Kidney (tissue), 14 donors: ENCODE results near the gene SGO1. TPM values are rescaled to one million over a fixed set of nuclear protein-coding genes. Genes with fewer than 3 reads are reported as not detected.

Experiments
- DNase-seq, 5 donors: peaks; one replicate each; pipeline ENCODE4 v3.0.0-alpha.2; 2013 to 2020
- FAIRE-seq: peaks from 2 replicates; lab custom pipeline; 2012; peaks lifted over from hg19 to GRCh38; lab: Jason Lieb, UNC
- H3K27ac ChIP-seq, 2 donors: one replicate each; pipeline ENCODE4 v1.7.0; 2013; ENCODE audit warnings: low read depth in 2 of 2, low read length in 2 of 2, inconsistent platforms in 1 of 2
- H3K27me3 ChIP-seq: one replicate; pipeline ENCODE4 v1.7.1; 2013; ENCODE audit warnings: low read length, inconsistent platforms; ENCODE audit not compliant: control insufficient read depth, insufficient read depth
- H3K36me3 ChIP-seq, 3 donors: one replicate each; pipeline versions ENCODE4 v1.7.0 to v1.7.1; 2013; ENCODE audit warnings: low read length in 3 of 3, control low read depth in 1 of 3, inconsistent platforms in 1 of 3; ENCODE audit not compliant: insufficient read depth in 3 of 3, control insufficient read depth in 2 of 3
- H3K4me1 ChIP-seq, 3 donors: one replicate each; pipeline versions ENCODE4 v1.7.0 to v1.7.1; 2013; ENCODE audit warnings: low read length in 3 of 3, inconsistent platforms in 1 of 3, low read depth in 1 of 3; ENCODE audit not compliant: control insufficient read depth in 2 of 3, insufficient read depth in 2 of 3
- H3K4me3 ChIP-seq, 3 donors: one replicate each; pipeline versions ENCODE4 v1.7.0 to v1.8.1; 2013; ENCODE audit warnings: low read length in 3 of 3, control low read depth in 1 of 3, inconsistent platforms in 1 of 3
- H3K9ac ChIP-seq, 3 donors: one replicate each; pipeline versions ENCODE4 v1.7.0 to v1.7.1; 2013; ENCODE audit warnings: low read length in 3 of 3, control low read depth in 1 of 3, inconsistent platforms in 1 of 3
- H3K9me3 ChIP-seq, 3 donors: one replicate each; pipeline versions ENCODE4 v1.7.0 to v1.7.1; 2013; ENCODE audit warnings: low read length in 3 of 3, control low read depth in 1 of 3, inconsistent platforms in 1 of 3; ENCODE audit not compliant: control insufficient read depth in 2 of 3, insufficient read depth in 1 of 3
- intact Hi-C: fragments of 100-400 bp; cut with DNase I; formaldehyde crosslinking; loops from one replicate; pipeline ENCODE4 v1.11.1; 2022
- polyA plus RNA-seq: library from polyadenylated mRNA; stranded (reverse); fragments of 350-450 nt; fragmentation: Illumina TruSeq; extraction: RNeasy Lipid Tissue Mini Kit (QIAGEN cat#74804); gene quantifications from one replicate; pipeline ENCODE4 v1.2.3, GENCODE V29; 2014; ENCODE audit warnings: low read depth, low replicate concordance; ENCODE audit not compliant: insufficient read depth
- total RNA-seq: library from RNA; stranded (reverse); fragmentation: NEBNext Ultra II Directional; extraction: Animal tissue kit (Norgen Biotek cat#: 25700); gene quantifications from one replicate; pipeline ENCODE4 v1.2.1, GENCODE V29; 2021
- TF ChIP-seq, protein P1 (sequence below): IDR thresholded peaks from 3 replicates; pipeline ENCODE4 v1.5.1; 2012; ENCODE audit warnings: mild to moderate bottlenecking, moderate library complexity, borderline replicate concordance; ENCODE audit not compliant: insufficient read depth; ENCODE audit errors: extremely low read depth
- donor health status: control.
- donor health status: control.
- donor health status: control.
- donor health status: control.
- donor health status: control.
- donor health status: DM: yes; HTN: yes; CAD: no.
- donor health status: Normal renal cell carcinoma (clear cell type).

Gene SGO1
- total and polyA plus RNA-seq, 2 donors from 2014 or later = 0.37 to 0.72 TPM

DNA sequence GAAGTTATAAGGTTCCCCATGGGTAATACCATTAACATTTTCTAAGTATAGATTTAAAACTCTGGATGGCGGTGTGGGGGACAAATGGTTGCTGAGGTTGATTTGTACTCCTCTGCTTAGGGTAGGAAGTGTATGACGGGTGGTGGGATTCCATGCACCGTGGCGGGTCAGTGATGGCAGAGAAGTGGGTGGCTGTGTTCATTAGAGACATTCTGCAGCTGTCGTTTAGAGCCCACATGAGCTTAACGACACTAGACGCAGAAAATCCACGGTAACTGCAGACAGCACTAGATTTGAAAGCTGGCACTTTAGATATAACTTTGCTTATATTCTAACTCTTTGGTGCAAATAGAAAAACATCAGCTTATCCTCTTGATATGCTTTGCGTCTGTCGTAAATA lies 37.5 kb downstream of the SGO1 start:
- no peak for DNase-seq
- H3K4me1 ChIP-seq = no peaks in the 10 kb centered on the region
- TF ChIP-seq, protein P1, sequence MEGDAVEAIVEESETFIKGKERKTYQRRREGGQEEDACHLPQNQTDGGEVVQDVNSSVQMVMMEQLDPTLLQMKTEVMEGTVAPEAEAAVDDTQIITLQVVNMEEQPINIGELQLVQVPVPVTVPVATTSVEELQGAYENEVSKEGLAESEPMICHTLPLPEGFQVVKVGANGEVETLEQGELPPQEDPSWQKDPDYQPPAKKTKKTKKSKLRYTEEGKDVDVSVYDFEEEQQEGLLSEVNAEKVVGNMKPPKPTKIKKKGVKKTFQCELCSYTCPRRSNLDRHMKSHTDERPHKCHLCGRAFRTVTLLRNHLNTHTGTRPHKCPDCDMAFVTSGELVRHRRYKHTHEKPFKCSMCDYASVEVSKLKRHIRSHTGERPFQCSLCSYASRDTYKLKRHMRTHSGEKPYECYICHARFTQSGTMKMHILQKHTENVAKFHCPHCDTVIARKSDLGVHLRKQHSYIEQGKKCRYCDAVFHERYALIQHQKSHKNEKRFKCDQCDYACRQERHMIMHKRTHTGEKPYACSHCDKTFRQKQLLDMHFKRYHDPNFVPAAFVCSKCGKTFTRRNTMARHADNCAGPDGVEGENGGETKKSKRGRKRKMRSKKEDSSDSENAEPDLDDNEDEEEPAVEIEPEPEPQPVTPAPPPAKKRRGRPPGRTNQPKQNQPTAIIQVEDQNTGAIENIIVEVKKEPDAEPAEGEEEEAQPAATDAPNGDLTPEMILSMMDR = no peak
- H3K27ac ChIP-seq = no peak overlapping the region
- H3K9ac ChIP-seq = no peak overlapping the region
- no peak overlapping the region for H3K4me3 ChIP-seq
- no peaks in the 10 kb centered on the region for H3K27me3 ChIP-seq
- intact Hi-C loops = no loop called here
- H3K36me3 ChIP-seq = peaks cover 0 to 9% (median 3%) of the 10 kb centered on the region in 3 donors
- no peaks in the 10 kb centered on the region for H3K9me3 ChIP-seq
- FAIRE-seq = no peak

DNA sequence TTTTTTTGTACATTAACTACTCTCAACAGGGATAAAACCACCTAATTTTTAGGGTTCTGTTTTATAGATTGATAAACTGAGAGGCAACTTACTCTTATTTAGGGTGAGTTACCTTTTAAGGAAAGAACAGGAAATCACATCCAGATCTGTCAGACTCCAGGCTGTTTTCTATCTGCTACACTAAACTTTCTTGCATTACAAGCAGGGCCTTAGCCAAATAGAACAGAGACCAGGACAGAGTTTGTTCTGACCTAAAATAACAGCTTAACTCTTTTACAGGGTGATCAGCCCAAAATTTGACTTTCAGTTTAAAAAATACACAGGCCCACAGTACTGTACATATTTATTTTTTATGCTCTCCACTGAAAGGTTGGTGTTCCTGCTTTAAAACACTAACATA lies 38.6 kb downstream of the SGO1 start:
- DNase-seq (peak in 2 of 5 donors; percentile 12 to 28), FAIRE-seq (no peak)
- Histone ChIP-seq H3K36me3 (peaks cover 0 to 9% (median 3%) of the 10 kb centered on the region in 3 donors), H3K4me1 (no peaks in the 10 kb centered on the region), H3K9me3 (no peaks in the 10 kb centered on the region), H3K27me3 (no peaks in the 10 kb centered on the region), H3K9ac (no peak overlapping the region), H3K27ac (no peak overlapping the region), H3K4me3 (no peak overlapping the region)
- intact Hi-C loops = no loop called here
- TF ChIP-seq, protein P1 = no peak

DNA sequence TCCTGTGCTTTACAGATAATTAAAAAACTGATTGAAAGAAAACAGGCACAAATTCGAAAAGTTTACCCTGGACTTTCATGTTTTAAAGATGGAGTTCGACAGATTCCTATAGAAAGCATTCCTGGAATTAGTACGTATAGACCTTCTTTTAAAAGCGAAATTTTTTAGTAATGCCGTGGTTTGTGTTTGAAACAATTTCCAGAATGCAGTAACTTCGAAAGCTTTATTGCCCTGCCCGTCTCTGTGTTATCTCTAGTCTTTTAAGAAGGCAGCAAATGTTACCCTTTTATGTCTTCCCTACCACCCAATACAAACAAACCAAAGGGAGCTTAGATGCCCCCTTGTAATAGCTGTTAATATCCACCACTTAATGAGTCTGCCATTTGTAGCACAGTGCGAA lies 39.7 kb downstream of the SGO1 start:
- TF ChIP-seq, protein P1 = no peak
- Histone ChIP-seq H3K9ac (no peak overlapping the region), H3K27me3 (no peaks in the 10 kb centered on the region), H3K4me1 (no peaks in the 10 kb centered on the region), H3K36me3 (peaks cover 0 to 9% (median 3%) of the 10 kb centered on the region in 3 donors), H3K9me3 (no peaks in the 10 kb centered on the region), H3K27ac (no peak overlapping the region), H3K4me3 (no peak overlapping the region)
- FAIRE-seq (no peak), DNase-seq (no peak)
- intact Hi-C loops = no loop called here

DNA sequence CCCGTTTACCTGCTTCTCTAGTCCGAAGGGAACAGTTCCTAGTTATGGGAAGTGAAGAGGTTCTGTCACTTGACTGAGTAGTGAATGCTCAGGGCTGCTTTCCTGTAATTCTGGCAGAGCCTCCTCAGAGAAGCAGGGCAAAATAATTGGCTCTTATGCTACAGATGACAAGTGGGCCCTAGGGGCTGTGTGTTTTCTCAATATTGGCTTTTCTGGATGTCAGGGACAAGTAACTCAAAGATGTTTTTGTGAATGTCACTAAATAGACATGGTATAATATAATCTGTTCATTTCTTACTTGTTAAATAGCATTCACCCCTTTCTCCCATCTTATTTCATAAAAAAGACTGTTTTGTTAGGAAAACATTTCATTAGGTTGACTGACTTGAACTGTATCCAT lies 40.1 kb downstream of the SGO1 start:
- H3K9ac ChIP-seq = no peak overlapping the region

More for the DNA sequence above, 40.1 kb downstream of the SGO1 start:
- intact Hi-C loops = no loop called here
- DNase-seq (no peak), FAIRE-seq (no peak)
- H3K27me3 ChIP-seq = no peaks in the 10 kb centered on the region
- H3K27ac ChIP-seq = no peak overlapping the region
- peaks cover 0 to 9% (median 3%) of the 10 kb centered on the region in 3 donors for H3K36me3 ChIP-seq
- no peaks in the 10 kb centered on the region for H3K9me3 ChIP-seq
- no peaks in the 10 kb centered on the region for H3K4me1 ChIP-seq
- no peak overlapping the region for H3K4me3 ChIP-seq
- TF ChIP-seq, protein P1 = no peak
